IMR-90 (cell line): ENCODE data around the gene EGFL7. TPM values are rescaled to one million over a fixed set of nuclear protein-coding genes. Genes with fewer than 3 reads are reported as not detected.

ENCODE experiments used
- ATAC-seq: fragments of 200-7000 bp; cut with Tn5 transposase; 2 replicates; pipeline ENCODE4 v1.9.1; 2020; ENCODE audit warnings: low read depth, mild to moderate bottlenecking, moderate library complexity
- BruUV-seq: library from RNA; stranded (reverse); fragments of 400-500 nt; replicated peaks from 2 replicates; lab custom pipeline; 2021; lab: Mats Ljungman, UMichigan
- CTCF ChIA-PET: fragments of 300-600 bp; formaldehyde crosslinking; extraction: SDS; loops from one replicate; lab custom pipeline; 2021; ENCODE audit warnings: antibody characterized with exemption; lab: Yijun Ruan, JAX
- POLR2A ChIA-PET: fragments of 300-600 bp; sonication (Branson Sonifier 250); formaldehyde crosslinking; loops from one replicate; lab custom pipeline; 2022; ENCODE audit warnings: antibody characterized with exemption; ENCODE audit not compliant: unreplicated experiment; lab: Charles Lee
- DNase-seq: peaks from one replicate; pipeline ENCODE4 v3.0.0; 2013
- H2AFZ ChIP-seq: replicated peaks from 2 replicates; pipeline ENCODE3; 2013; ENCODE audit warnings: low read length, mild to moderate bottlenecking; ENCODE audit not compliant: poor library complexity
- H2AK5ac ChIP-seq: 2 replicates; pipeline ENCODE4 v1.6.1; 2013; ENCODE audit warnings: low read depth, low read length, inconsistent platforms
- H2AK9ac ChIP-seq: replicated peaks from 2 replicates; pipeline ENCODE3; 2013; ENCODE audit warnings: mild to moderate bottlenecking, low read depth, low read length, moderate library complexity; ENCODE audit not compliant: poor library complexity
- H2BK120ac ChIP-seq: 2 replicates; pipeline ENCODE4 v1.6.1; 2013; ENCODE audit warnings: low read depth, low read length, inconsistent platforms
- H2BK15ac ChIP-seq: 3 replicates; pipeline ENCODE4 v1.6.1; 2013; ENCODE audit warnings: low read depth, low read length, inconsistent platforms
- H2BK20ac ChIP-seq: 2 replicates; pipeline ENCODE4 v1.6.1; 2013; ENCODE audit warnings: low read depth, mild to moderate bottlenecking, inconsistent platforms, low read length, moderate library complexity
- H2BK5ac ChIP-seq: 2 replicates; pipeline ENCODE4 v1.6.1; 2013; ENCODE audit warnings: mild to moderate bottlenecking, low read depth, low read length, inconsistent platforms; ENCODE audit not compliant: poor library complexity, severe bottlenecking
- H3K14ac ChIP-seq: replicated peaks from 2 replicates; pipeline ENCODE4 v1.6.1; 2013; ENCODE audit warnings: low read depth, low read length, inconsistent platforms
- H3K18ac ChIP-seq: 2 replicates; pipeline ENCODE4 v1.6.1; 2013; ENCODE audit warnings: low read depth, low read length, control low read depth
- H3K23ac ChIP-seq: 2 replicates; pipeline ENCODE4 v1.6.1; 2013; ENCODE audit warnings: low read depth, low read length, inconsistent platforms
- H3K27ac ChIP-seq: 2 replicates; pipeline ENCODE4 v1.5.1; 2013; ENCODE audit warnings: mild to moderate bottlenecking, control low read depth, low read length; ENCODE audit not compliant: insufficient read depth
- H3K27me3 ChIP-seq: 2 replicates; pipeline ENCODE4 v1.6.1; 2013; ENCODE audit warnings: low read length; ENCODE audit not compliant: control insufficient read depth, insufficient read depth
- H3K36me3 ChIP-seq: 2 replicates; pipeline ENCODE4 v1.6.1; 2013; ENCODE audit warnings: low read length, mixed read lengths; ENCODE audit not compliant: control insufficient read depth, insufficient read depth
- H3K4ac ChIP-seq: 2 replicates; pipeline ENCODE4 v1.6.1; 2013; ENCODE audit warnings: low read depth, low read length, inconsistent platforms
- H3K4me1 ChIP-seq: 2 replicates; pipeline ENCODE4 v1.6.1; 2013; ENCODE audit warnings: low read length, mixed read lengths; ENCODE audit not compliant: control insufficient read depth, insufficient read depth
- H3K4me2 ChIP-seq: 2 replicates; pipeline ENCODE4 v1.6.1; 2013; ENCODE audit warnings: low read depth, mild to moderate bottlenecking, control low read depth, low read length, moderate library complexity
- H3K4me3 ChIP-seq: 2 replicates; pipeline ENCODE4 v1.5.1; 2013; ENCODE audit warnings: low read depth, mild to moderate bottlenecking, control low read depth, low read length, moderate library complexity; ENCODE audit not compliant: insufficient read depth
- H3K56ac ChIP-seq: 2 replicates; pipeline ENCODE4 v1.6.1; 2013; ENCODE audit warnings: low read length, inconsistent platforms; ENCODE audit not compliant: insufficient read depth; ENCODE audit errors: extremely low read depth
- H3K79me1 ChIP-seq, 2 experiments: 2 replicates each; pipeline ENCODE4 v1.6.1; 2013; ENCODE audit warnings: low read length in 2 of 2, inconsistent platforms in 1 of 2, low read depth in 1 of 2
- H3K9ac ChIP-seq: 2 replicates; pipeline ENCODE4 v1.6.1; 2013; ENCODE audit warnings: low read depth, low read length, control low read depth
- H3K9me1 ChIP-seq: 2 replicates; pipeline ENCODE4 v1.6.1; 2013; ENCODE audit warnings: low read length, inconsistent platforms; ENCODE audit not compliant: insufficient read depth
- H3K9me3 ChIP-seq: 2 replicates; pipeline ENCODE4 v1.6.1; 2013; ENCODE audit warnings: low read length; ENCODE audit not compliant: control insufficient read depth, insufficient read depth
- H4K20me1 ChIP-seq: 2 replicates; pipeline ENCODE4 v1.6.1; 2013; ENCODE audit warnings: low read length, inconsistent platforms; ENCODE audit not compliant: insufficient read depth
- H4K5ac ChIP-seq: 2 replicates; pipeline ENCODE4 v1.6.1; 2013; ENCODE audit warnings: mild to moderate bottlenecking, low read depth, low read length, control low read depth
- H4K8ac ChIP-seq, 2 experiments: 2 replicates each; pipeline ENCODE4 v1.6.1; 2013; ENCODE audit warnings: low read depth in 2 of 2, low read length in 2 of 2, control low read depth in 1 of 2, inconsistent platforms in 1 of 2
- H4K91ac ChIP-seq: 2 replicates; pipeline ENCODE4 v1.6.1; 2013; ENCODE audit warnings: low read depth, low read length, inconsistent platforms; ENCODE audit not compliant: insufficient read depth
- BHLHE40 ChIP-seq: fragments of 150-350 bp; IDR thresholded peaks from 2 replicates; pipeline ENCODE4 v1.6.1; 2016; ENCODE audit warnings: mild to moderate bottlenecking, low read depth, low read length
- CEBPB ChIP-seq: IDR thresholded peaks from 2 replicates; pipeline ENCODE4 v1.6.1; 2012; ENCODE audit warnings: low read depth, low read length, improper control_type of control experiment
- CHD1 ChIP-seq: IDR thresholded peaks from 2 replicates; pipeline ENCODE4 v1.6.1; 2012; ENCODE audit warnings: low read depth, low read length, improper control_type of control experiment
- FOS ChIP-seq: fragments of 150-350 bp; IDR thresholded peaks from 2 replicates; pipeline ENCODE4 v1.6.1; 2016; ENCODE audit warnings: low read depth, low read length
- MAFK ChIP-seq: IDR thresholded peaks from 2 replicates; pipeline ENCODE4 v1.6.1; 2012; ENCODE audit warnings: low read depth, low read length, improper control_type of control experiment
- MXI1 ChIP-seq: IDR thresholded peaks from 2 replicates; pipeline ENCODE4 v1.6.1; 2012; ENCODE audit warnings: low read depth, mild to moderate bottlenecking, low read length, moderate library complexity, borderline replicate concordance
- NFE2L2 ChIP-seq: fragments of 150-350 bp; IDR thresholded peaks from 2 replicates; pipeline ENCODE4 v1.6.1; 2016; ENCODE audit warnings: low read depth, mild to moderate bottlenecking, low read length
- POLR2A ChIP-seq: IDR thresholded peaks from 2 replicates; pipeline ENCODE4 v1.6.1; 2012; ENCODE audit warnings: mild to moderate bottlenecking, low read depth, low read length
- SMC3 ChIP-seq: fragments of 150-350 bp; IDR thresholded peaks from 2 replicates; pipeline ENCODE4 v1.6.1; 2016; ENCODE audit warnings: low read depth, mild to moderate bottlenecking, antibody characterized with exemption, low read length, moderate library complexity
- WGBS, 2 experiments: methylation state at CpG; one replicate each; pipeline versions ENCODE4 v1.1.5 to v1.1.7; 2013; ENCODE audit warnings: missing lambda C conversion rate in 2 of 2; ENCODE audit not compliant: insufficient read length in 1 of 2; ENCODE audit errors: extremely low coverage in 2 of 2; 5-methylcytosine and 5-hydroxymethylcytosine counted together
- dilution Hi-C: fragments of 300-500 bp; cut with HindIII; formaldehyde crosslinking; loops from one replicate; pipeline ENCODE4 v1.14.3; 2018; ENCODE audit warnings: low sequenced_read_pairs; ENCODE audit not compliant: unreplicated experiment
- in situ Hi-C: fragments of 300-500 bp; cut with MboI; formaldehyde crosslinking; loops from 3 replicates; pipeline ENCODE4 v1.14.3; 2019; ENCODE audit warnings: low sequenced_read_pairs, inconsistent platforms, mixed read lengths
- intact Hi-C: fragments of 100-400 bp; cut with micrococcal nuclease; formaldehyde crosslinking; loops from 2 replicates; pipeline ENCODE4 v1.10.0; 2022
- polyA plus RNA-seq, 3 experiments: library from polyadenylated mRNA; depleted of rRNA; stranded (reverse); fragments of >200 nt; gene quantifications; 2 replicates each; pipeline ENCODE4 v1.2.3, GENCODE V29; 2012; ENCODE audit warnings: low replicate concordance in 1 of 3
- total RNA-seq: library from RNA; depleted of rRNA; stranded (reverse); fragments of >200 nt; gene quantifications from 2 replicates; pipeline ENCODE4 v1.2.3, GENCODE V29; 2012
- TF ChIP-seq, protein P1 (sequence below): conservative IDR thresholded peaks from 2 replicates; pipeline ENCODE4 v1.5.1; 2012; ENCODE audit warnings: mild to moderate bottlenecking, low read depth, low read length, improper control_type of control experiment
- TF ChIP-seq, protein P2 (sequence below): fragments of 150-350 bp; IDR thresholded peaks from 2 replicates; pipeline ENCODE4 v1.6.1; 2017; ENCODE audit warnings: mild to moderate bottlenecking, antibody characterized with exemption, low read length, low read depth

The EGFL7 gene
- total and polyA plus RNA-seq, 2 of the 4 experiments (the other 2 are of a cell fraction): 2.2 to 10.4 TPM

DNA sequence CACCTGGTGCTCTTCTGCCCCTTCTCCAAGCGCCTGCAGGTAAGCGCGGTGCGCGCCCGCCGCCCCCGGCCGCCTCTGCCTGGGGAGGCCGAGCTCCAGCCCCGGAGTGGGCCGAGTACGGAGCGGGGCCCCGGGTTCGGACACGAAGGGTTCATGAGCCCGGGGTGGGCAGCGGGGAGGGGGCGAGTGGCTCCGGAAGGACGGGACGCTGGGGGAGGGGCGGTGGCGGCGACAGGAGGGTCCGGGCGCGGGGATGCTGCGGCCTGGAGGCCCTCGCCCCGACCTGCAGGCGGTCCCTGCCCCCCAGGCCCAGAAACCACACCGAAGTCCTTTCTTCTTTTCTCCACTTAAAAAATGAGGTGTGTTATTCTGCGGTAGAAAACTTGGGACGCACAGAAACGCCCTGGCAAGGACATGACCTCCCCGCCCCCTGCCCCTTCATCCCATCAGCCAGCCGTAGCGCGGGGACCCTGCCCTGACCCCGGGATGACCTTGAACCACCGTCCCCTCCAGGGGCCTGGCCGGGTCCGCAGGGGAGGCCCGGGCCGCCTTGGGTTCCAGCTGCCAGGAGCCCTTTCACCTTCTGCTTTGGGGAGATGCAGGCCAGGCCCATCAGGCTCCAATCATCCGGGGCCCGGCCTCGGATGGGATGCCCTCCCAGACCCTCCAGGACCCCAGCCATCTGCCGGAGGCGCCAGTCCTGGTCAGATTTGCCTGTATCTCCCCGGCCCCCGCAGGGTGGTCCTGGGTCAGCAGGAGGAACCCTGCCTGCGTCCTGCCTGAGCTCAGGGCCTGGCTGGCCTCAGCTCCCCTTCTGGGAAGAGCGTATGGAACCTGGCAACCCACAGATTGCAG, 50.2 kb downstream of the EGFL7 start:
- Histone ChIP-seq H3K9me1 (no peaks in the 10 kb centered on the region), H3K9me3 (no peaks in the 10 kb centered on the region), H3K9ac (peak overlapping the region; percentile 2; the same call in 1 of the 2 replicates), H4K5ac (no peak overlapping the region), H3K4me2 (peak overlapping the region; percentile 39; the same call in 1 of the 2 replicates), H3K79me1 (no peaks in the 10 kb centered on the region), H4K8ac (no peak overlapping the region), H3K4me3 (peak overlapping the region; percentile 48), H3K4me1 (peaks cover 1% of the 10 kb centered on the region; the same call in 1 of the 2 replicates), H2BK120ac (no peak overlapping the region), H3K56ac (no peak overlapping the region), H2BK15ac (no peak overlapping the region), H3K18ac (no peak overlapping the region), H4K20me1 (no peaks in the 10 kb centered on the region), H2AFZ (peak overlapping the region; percentile 1), H3K36me3 (no peaks in the 10 kb centered on the region), H2AK5ac (no peak overlapping the region), H4K91ac (no peak overlapping the region), H3K23ac (no peak overlapping the region), H3K14ac (no peak overlapping the region), H2BK20ac (no peak overlapping the region), H2AK9ac (peak overlapping the region; percentile 35), H3K27me3 (peaks cover 17% of the 10 kb centered on the region), H3K4ac (no peak overlapping the region), H2BK5ac (no peak overlapping the region), H3K27ac (no peak overlapping the region)
- TF ChIP-seq, protein P1, sequence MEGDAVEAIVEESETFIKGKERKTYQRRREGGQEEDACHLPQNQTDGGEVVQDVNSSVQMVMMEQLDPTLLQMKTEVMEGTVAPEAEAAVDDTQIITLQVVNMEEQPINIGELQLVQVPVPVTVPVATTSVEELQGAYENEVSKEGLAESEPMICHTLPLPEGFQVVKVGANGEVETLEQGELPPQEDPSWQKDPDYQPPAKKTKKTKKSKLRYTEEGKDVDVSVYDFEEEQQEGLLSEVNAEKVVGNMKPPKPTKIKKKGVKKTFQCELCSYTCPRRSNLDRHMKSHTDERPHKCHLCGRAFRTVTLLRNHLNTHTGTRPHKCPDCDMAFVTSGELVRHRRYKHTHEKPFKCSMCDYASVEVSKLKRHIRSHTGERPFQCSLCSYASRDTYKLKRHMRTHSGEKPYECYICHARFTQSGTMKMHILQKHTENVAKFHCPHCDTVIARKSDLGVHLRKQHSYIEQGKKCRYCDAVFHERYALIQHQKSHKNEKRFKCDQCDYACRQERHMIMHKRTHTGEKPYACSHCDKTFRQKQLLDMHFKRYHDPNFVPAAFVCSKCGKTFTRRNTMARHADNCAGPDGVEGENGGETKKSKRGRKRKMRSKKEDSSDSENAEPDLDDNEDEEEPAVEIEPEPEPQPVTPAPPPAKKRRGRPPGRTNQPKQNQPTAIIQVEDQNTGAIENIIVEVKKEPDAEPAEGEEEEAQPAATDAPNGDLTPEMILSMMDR: no peak
- TF ChIP-seq, protein P2, sequence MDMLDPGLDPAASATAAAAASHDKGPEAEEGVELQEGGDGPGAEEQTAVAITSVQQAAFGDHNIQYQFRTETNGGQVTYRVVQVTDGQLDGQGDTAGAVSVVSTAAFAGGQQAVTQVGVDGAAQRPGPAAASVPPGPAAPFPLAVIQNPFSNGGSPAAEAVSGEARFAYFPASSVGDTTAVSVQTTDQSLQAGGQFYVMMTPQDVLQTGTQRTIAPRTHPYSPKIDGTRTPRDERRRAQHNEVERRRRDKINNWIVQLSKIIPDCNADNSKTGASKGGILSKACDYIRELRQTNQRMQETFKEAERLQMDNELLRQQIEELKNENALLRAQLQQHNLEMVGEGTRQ: no peak
- TF ChIP-seq FOS (no peak), NFE2L2 (no peak), CEBPB (no peak), POLR2A (no peak), MXI1 (no peak), SMC3 (no peak), BHLHE40 (no peak), MAFK (no peak), CHD1 (no peak)
- ChIA-PET CTCF (interaction anchor here (0.8 to 1.3 kb wide), 2 partner anchors 14 to 48 kb away, joined by 3 read pairs; no protein-coding TSS in a partner anchor), POLR2A (no interaction called here)
- WGBS, 2 experiments: 17% methylated on average over 10 of the region's 56 CpGs; no CpG with 5 or more reads in 1 of the 2 experiments
- dilution Hi-C loops: no loop called here
- in situ Hi-C loops: no loop called here
- no TSS peak for BruUV-seq
- no peak; the same call in 1 of the 2 replicates for ATAC-seq
- no peak for DNase-seq
- intact Hi-C loops: no loop called here
